ENCODE results near the gene CKLF.

The CKLF gene

GRCh38 chr16:66614161-66614802 is 61.9 kb downstream of the CKLF start:
- no peak for DNase-seq (ENCODE audit: low read depth in 1 of 2, low spot score in 1 of 2)
